Stimulated activated CD4-positive, alpha-beta T cell treated with anti-CD3 and anti-CD28 coated beads, Interleukin-15, amount 100 ng/mL, for 24 hours (primary cell): ENCODE results near the gene BCDIN3D.
"Not testable (repeated sequence)": the region's sequence is repeated elsewhere in the genome, so short reads cannot be mapped to it uniquely, and the experiment has no call there.

Experiments
- DNase-seq: peaks from one replicate; pipeline ENCODE4 v3.0.0-alpha.2; 2020

The BCDIN3D gene, protein sequence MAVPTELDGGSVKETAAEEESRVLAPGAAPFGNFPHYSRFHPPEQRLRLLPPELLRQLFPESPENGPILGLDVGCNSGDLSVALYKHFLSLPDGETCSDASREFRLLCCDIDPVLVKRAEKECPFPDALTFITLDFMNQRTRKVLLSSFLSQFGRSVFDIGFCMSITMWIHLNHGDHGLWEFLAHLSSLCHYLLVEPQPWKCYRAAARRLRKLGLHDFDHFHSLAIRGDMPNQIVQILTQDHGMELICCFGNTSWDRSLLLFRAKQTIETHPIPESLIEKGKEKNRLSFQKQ

DNA sequence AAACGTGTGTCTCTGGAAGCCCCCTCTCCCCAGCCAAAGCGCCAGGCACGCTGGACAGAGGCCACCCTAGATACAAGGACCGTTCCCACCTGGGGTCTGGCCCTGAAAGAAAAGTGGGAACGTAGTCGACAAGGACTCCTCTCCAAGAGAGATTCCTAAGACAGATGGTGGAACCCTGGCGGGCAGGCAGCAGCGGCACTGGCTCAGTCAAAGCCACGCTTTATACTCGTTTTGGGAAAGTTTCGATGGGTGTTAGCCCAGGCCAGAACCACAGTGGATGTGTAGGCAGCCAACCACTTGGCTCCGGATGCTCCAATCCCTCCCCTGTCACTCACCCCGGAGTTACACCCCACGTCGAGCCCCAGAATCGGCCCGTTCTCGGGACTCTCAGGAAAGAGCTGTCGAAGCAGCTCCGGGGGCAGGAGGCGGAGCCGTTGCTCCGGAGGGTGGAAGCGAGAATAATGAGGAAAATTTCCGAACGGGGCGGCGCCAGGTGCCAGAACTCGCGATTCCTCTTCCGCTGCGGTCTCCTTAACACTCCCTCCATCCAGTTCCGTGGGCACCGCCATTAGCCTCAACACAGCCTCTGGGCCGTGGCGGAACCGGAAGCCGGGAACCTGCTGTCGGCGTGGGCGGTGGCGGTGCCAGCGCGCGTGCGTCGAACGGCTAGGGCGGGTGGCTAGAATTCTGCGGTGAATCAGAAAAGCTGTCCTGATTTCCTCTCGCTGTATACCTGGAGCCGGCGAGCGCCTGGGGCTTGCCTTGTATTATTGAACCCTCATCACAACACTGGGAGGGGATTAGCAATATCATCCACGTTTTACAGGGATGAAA is at the start of gene BCDIN3D:
Gene BCDIN3D (minus strand): TSS at position 588 of the 834 bp plus-strand sequence. CDS start 19 bp downstream, at position 569.
- DNase-seq: peak; percentile 97

DNA sequence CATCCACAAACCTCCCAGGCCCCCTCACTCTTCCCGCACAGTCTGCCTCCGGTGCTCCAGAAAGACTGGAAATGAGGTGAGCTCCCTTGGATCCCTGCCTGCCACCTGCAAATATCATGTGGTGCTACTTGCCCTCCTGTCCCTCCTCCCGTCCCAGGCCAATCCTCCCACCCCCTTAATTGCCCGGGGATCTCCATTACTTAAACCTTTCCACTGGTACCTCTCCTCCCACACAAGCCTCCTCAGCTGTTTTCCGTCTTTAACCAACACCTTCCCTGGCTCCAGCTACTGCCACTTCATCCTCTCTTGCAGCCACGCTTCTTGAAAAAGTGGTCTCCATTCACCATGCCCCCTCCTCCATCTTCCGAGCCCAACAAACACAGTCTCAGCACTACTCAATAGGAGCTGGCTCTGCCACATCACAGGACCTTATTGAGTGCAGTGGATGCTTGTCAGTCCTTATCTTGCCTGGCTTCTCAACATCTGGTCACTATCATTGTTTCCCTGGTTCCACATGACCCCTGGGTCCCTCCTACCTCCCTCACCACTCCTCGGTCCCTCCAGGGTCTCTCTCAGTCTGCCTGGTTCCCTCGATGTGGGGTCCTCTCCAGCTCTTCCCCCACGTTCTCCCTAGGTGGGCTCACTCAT is 49.3 kb upstream of the BCDIN3D start:
- no peak for DNase-seq

DNA sequence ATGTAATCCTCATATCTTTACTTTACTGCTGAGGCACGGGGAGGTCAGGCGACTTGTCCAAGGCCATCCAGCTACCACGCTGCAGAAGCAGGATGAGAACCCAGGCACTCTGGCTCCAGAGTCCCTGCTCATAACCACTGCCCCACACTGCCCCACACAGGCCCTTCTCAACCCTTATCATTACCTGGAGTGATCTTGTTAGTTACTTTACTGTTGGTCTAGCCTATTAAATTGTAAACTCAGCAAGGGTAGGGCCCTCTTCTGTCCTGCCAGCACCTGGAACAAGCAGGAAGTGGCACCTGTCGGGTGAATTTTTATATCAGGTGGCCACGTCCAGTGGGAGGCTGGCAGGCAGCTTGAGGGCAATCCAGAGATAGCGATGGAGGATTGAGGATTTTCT is 48.6 kb upstream of the BCDIN3D start:
- DNase-seq: no peak

DNA sequence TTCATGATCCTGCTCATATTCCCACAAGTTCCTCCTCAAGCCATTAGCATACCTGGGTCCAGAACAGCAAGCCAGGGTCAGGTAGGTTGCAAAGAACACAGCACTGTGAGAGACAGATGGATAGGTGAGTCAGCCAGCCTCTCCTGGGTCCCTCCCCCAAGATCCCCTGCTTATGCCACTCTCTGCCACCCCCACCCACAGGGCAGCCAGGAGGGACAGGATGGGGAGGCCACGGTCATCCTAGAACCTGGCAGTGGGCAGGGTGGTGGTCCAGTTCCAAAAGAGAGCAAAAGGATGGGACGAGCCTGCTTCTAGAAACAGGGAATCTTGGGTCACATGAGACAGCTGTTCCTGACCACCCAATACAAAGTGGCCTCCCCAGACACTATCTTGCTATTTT is 48.1 kb upstream of the BCDIN3D start:
- no peak for DNase-seq

DNA sequence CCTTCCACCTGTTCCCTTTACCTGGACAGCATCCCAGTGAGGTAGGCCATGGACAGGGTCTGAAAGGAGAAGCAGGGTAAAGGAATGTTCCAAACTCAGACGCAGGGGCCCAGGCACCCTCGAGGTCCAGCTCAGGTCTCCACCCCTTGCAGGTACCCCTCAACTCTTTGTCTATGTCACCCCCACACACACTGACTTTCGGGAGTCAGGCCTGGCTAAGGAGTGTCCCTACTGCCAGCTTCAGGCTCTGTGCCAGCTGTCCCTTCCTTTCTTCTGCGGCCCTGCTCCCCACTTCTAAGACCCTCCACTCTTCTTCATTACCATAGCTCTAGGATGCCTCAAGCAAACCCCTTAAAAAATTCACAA is 47.2 kb upstream of the BCDIN3D start:
- DNase-seq: no peak

DNA sequence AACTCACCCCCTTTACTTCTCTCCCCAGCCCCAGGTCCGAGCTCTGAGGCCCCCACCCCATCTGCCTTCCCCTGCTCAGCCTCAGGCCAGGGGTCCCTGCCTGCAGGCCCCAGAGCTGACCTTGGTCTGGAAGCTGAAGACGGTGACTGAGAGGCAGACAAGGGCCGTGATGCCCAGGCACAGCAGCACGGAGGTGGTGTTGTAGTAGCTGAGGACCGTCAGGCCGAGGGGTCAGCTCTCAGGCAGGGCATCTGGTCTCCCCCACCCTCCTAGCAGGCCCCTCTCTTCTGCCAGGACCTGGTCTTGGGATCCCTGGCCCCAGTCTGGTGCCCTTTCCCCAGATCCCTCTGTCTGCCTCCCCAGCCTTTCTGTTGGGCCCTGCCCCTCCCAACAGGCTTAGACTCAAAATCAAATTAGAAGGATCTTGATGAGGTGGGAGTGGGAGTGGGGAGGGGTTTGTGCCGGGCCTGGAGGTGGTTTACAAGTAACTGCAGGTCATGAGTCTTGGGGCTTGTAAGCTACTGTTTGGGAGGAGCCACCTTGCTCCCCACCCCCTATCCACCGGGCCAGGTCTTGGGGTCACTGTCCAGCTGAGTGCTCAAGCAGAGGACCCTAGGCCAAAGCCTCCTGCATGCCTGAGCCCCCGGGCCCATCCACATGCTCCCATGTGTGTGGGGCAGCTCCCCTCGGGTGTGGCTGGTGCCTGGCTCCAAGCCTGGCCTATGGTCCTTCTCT is 46.6 kb upstream of the BCDIN3D start:
- DNase-seq: no peak

DNA sequence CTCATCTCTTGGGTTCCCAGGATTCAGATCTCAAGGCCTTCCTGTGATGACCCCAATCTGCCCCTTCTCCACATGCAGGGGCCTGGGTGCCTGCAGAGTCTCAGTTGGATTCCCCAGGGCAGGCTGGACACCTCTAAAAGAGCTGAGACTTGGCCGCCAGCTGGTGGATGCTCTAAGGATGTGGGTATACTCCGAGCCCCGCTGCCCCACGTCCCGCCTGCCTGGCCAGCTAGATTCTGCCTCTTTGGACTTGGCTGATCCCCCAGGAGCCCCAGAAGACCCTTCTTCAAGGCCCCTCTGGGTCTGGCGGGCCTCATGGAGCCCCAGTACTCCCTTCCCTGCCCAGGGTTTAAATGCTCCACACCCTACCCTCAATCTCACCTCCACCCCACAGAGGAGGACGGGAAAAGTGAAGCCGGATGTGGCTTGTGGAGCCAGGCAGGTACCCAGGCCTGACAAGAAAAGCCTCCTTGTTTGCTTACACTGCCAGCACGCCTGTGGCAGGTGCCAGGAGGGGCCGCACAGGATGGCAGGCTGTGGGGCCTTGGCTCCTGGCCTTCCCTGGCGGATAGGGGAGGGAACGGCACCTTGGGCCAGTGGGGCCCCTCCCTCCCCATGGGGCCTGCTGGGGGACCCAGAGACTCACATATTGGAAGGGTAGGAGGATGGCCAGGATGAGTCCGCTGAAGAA is 45.7 kb upstream of the BCDIN3D start:
- DNase-seq: no peak

DNA sequence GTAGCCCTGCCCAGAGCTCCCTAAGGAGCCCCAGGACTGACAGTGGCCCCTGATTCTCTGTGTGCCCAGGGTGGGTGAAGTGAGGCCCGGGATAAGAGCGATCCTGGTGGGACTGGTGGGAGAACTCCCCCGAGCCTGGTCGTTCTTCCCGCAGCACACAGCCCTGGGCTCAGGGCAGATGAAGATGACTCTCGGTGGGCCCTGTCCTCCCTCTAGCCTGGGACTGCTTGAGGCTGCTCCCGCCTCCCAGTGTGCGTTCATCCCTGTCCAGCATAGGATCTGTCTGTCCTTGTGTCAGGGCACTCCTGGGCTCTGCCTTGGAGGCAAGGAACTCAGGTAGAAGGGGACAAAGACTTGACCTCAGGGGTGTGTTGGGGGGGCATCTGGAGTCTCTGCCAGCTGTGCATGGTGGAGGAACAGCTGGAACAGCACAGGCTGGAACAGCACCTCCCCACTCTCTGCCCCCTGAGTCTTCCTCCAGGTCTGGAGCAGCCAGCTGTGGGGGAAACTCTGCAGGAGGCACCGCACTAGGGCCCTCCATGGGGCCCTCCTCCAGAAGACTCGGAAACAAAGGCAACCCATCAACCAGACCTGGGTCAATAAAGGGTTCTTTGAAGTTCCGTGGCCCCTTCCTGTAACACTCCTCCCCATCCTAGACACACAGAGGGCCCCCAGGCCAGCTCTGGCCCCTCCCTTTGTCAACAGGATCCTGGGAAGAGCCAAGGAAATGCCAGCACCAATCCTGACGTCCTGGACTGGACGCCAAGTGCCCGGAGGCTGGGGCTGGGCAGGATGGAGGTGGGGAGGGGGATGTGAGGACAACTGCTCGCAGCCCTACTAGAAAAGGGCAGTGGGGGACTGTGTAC is 44.9 kb upstream of the BCDIN3D start:
- DNase-seq: no peak

DNA sequence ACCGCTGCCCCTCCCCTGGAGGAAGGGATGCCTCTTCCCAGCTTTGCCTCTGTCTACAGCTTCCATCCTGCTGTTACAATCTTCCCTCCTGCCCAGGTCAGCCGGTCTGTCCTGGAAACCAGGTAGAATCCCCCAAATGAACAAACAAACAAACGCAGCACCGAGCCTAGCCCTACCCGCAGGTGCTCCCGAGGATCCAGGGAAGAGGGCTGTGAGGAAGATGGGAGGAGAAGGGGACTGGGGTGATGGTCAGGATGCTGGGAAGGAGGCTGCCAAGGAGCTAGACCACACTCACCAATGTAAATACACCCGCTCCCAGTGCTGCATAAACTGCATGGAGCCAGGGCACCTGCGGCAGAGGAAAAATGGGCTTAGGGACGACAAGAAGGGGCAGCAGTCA is 44.2 kb upstream of the BCDIN3D start:
- DNase-seq: no peak

DNA sequence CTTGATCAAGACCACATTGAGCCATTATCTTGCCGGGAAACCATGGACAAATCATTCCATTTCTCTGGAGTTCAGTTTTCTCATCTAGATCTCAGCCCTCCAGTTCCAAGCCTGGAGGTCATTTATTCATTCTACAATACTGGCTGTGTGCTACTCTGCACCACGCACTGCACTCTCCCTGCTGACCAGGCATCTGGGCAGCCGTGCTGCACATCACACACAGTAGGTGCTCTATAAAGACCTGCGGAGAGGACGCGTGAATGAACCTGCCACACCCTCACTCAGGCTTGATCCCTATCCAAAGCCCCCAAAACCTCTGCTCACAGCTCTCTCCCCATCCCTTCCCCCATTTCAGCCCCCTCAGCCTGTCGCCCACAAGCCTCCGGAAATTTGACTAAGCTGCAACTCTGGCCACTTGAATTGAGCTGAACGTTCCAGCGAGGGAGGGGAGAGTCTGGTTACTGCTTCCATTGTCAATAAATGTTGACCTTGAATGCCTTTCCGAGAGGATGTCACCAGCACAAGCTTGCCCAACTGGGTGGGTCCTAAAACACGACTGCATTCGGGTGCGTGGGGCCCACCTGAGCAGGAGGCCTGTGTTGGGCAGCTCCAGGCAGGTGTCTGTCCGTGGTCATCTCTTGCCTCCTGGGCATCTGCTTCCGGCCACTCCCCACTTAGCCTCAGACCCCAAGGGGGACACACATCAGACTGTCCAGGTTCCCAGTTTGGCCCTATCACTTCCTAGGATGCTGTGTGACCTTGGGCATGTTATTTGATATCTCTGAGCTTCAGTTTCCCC is 43.0 kb upstream of the BCDIN3D start:
- no peak for DNase-seq

DNA sequence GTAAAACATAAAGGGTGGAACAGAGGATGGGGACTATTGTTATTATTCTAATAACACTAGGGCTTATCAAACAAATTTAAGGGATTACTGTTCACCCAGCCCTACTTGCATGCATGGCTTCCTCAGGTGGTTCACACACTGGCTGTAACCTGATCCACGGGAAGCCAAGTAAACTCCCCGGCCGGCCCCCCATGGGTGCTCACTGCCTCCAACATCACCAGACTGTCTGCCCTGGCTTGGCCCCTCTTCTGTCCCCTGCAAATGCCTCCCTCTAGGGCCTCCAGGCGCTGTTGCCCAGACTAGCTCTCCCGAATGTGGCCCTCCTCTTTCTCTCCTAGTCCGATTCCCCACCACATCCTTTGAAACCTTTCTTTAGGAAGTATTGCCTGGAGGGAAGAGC is 42.2 kb upstream of the BCDIN3D start:
- no peak for DNase-seq

DNA sequence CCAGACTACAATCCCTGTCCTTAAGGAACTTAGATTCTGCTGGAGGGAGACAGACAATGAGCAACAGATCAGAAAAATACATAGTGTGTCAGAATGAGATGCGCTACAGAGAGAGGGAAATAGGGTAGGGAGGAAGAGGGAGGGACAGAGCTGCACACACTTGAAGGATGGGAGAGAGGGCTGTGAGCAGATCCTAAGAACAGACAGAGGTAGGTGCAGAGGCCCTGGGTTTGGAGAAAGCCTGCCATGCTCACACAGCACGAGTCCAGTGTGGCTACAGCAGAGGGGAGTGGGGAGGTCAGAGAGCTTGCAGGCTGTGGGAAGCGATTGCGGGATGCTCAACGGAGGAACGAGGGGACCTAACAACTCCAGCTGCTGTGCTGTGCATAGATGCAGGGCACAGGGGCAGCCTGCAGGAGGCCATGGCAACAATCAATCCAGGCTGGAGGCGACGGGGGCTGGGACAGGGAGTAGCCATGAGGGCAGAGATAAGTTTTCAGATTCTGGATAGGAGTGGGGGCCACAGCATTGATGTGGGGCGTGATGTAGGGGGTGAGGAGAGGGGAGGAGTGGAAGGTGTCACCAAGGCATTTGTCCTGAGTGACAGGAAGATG is 40.1 kb upstream of the BCDIN3D start:
- no peak for DNase-seq

DNA sequence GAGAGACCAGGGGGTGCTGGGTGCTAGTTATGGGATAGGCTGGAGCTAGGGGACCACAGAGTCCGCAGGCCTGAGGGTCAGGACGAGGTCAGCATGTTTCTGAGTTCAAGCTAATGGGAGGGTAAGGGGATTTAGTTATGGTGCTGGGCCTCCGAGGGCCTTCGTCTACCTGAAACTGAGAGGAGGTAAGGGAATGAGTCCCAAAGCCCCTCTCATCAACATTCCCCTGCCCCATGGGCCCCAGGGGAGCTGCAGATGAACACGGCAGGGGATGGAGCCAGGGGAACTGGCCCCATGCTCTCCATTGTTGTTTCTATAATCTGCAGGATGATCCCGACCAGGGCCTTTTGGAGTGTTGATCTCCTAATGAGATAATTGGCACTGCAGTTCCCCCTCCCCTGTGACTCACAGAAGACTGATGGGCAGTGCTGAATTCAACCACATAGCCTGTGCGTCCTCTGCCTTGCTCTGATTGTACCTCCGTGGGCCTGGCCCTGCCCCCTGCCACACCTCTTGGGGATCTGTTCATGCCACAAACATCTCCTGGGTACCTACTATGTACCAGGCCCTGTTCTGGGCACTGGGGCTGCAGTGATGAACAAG is 39.4 kb upstream of the BCDIN3D start:
- DNase-seq: no peak

DNA sequence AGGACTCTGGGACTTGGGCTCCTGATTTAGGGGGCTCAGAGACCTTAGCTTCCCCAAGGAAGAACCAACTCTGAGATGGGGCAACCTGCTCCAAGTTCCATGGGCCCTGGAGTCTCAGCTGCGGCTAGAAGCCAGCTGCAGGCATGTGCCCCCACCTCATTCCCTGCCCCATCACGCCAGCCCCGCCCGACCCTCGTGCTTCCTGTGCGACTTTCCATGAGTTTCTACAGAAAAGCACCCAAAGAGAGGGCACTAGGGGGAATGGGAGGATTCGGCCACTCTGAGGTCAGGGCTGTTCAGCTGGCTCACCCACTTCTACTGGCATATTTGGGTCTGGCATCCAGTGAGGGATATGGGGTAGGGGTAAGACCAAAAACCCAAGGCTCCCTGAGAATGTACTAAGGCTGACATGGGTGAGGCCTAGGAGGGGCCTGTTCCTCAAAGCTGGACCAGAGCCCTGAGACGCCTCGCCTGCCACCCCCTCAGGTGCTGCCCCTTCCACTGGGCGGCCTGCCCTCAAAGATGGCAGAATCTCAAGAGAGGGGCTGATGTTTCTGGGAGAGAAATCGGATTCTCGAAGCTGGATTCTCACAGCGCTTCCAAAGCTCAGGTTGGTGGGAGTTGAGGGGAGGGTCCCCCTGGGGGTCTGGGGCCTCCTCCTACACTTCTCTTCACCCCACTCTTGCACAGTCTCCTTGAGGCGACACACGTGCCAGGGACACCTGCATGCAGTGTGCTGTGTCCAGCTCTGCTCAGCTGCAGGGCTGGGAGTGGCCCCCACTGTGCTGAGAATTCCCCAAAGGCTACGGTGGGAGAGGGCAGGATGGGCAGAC is 38.7 kb upstream of the BCDIN3D start:
- DNase-seq: no peak

DNA sequence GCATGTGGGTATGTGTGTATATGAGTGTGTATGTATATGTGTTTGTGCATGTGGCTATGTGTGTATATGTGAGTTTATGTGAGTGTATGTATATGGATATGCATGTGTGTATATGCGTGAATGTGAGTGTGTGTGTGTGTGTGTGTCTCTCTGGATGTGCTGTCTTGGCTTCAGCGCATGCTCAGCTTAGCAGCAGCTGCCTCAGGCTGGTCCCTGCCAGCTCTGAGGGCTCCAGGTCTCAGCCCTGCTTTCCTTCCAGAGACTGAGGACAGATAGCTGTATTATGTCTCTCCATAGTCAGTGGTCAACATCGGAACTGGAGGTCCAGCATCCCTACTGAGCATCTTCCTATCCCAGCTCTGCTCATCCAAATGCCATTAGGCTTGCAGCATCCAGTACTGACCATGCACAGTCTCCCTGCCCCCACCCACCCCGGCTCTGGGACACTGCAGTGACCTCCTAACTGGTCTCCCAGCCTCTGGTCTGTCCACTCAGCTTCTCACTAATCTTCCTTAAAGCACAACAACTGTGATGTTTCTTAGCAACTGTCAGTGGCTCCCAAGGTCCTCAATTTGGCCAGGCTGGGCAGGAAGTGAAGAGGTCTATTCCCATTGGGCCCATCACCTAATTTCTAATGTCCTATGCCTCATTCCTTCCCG is 38.0 kb upstream of the BCDIN3D start:
- DNase-seq: no peak

DNA sequence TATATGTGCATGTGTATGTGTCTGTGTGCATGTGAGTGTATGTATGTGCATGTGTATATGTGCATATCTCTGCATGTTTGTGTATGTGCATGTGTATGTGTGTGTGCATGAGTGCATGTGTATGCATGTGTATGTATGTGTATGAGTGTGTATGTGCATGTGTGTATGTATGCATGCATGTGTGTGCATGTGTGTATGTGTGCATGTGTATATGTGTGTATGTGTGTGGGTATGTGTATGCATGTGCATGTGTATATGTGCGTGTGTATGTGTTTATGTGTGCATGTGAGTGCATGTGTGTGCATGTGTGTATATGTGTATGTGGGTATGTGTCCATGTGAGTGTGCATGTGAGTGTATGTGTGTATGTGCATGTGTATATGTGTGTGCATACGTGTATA is 36.2 kb upstream of the BCDIN3D start:
- DNase-seq: not testable (repeated sequence)

DNA sequence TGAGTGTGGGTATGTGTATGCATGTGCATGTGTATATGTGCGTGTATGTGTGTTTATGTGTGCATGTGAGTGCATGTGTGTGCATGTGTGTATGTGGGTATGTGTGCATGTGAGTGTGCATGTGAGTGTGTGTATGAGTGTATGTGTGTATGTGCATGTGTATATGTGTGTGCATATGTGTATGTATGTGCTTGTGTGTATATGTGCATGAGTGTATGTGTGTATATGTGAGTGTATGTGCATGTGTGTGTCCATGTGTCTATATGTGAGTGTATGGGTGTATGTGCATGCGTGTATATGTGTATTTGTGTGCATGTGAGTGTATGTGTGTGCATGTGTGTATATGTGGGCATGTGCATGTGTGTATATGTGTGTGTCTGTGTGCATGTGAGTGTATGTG is 35.1 kb upstream of the BCDIN3D start:
- no peak for DNase-seq

DNA sequence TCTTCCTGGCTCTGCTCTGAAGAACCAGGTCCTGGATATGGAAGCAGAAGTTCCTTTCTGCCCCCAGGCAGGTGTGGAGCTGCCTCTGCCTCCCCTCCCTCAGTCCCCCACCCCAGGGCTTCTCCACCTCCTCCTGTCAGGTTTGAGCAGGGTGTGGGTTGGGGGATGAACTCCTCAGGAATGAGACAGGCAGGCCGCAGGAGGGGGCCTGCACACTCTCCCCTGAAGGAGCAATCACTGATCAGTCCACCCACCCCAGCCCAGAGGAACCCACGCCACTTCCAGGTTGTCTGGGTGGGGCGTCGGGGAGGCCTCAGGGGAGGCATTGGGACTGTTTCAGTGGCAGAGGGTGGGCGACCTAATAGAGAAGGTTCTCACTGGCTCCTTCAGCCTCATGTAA is 34.2 kb upstream of the BCDIN3D start:
- no peak for DNase-seq
